GM18519 (cell line): ENCODE results near the gene MAPK6.

Experiments
- ATAC-seq: cut with Tn5 transposase; IDR thresholded peaks from one replicate; pipeline ENCODE4 v1.9.1; 2021; ENCODE audit warnings: mild to moderate bottlenecking, moderate library complexity; ENCODE audit not compliant: unreplicated experiment, low FRiP score

Gene MAPK6

DNA sequence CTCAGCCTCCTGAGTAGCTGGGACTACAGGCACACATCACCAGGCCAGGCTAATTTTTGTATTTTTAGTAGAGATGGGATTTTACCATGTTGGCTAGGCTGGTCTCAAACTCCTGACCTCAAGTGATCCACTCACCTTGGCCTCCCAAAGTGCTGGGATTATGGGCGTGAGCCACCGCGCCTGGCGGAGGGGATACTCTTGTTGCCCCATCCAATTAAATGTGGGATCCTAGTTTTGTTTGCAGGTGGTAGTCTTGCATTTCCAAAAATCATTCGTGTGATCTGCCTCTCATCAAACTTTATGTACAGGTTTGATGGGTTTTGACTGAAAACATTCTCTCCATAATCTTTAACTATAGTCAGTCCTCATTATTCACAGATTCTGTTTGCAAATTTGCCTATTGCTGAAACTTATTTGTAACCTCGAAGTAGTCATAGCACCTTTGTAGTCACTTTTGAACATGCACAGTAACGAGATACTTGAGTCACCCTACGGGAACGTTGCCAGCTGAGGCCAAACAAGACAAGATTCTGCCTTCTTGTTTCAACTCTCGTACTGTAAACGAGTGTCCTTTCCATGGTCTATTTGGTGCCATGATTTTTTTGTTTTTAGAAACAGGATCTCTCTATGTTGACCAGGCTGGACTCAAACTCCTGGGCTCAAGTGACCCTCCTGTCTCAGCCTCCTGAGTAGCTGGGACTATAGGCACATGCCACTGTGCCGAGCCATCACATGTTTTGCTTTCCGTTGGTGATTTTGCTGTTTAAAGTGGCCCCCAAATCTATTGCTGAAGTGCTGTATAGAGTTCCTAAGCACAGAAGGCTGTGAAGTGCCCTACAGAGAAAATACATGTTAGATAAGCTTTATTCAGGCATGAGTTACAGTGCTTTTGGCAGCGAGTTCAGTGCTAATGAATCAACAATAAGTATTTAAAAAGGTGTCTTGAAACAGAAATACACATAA is 8.1 kb upstream of the MAPK6 start:
- ATAC-seq = no peak

DNA sequence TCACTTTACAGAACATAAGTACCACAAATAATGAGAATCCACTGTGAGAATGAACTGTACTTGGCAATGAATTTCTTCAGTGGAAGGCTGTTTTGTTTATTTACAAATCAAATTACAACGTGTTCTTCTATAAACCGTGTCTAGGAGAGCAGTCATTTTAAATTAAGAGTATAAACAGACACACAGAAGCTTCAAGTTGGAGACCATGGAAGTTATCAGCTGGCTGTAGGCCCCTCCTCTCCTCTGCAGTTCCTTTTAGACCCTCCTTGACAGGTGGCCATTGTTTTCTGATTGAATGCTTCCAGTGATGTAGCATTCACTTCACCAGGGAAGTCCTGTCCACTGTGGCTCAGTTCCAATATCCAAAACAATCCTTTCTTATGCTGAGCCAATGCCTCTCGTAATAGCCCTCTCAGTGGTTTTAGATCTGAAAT is 7.3 kb upstream of the MAPK6 start:
- no peak for ATAC-seq

DNA sequence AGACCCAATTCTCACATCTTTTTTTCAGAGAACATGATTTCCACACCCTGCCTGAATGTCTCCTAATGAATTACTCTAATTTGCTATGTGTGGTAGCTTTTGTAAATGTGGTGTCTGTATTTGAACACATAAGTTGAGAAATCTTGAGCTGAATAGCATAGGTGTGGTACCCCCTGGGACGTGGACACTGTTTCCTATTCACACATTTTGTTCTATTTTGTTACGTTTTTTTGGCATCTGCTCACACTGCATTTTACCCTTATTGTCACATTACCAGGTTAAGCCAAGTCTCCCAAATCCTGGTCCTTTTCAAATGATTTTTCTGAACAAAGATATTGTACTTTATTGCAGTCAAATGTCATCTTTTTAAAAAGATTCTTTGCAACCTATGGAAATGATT is 6.8 kb upstream of the MAPK6 start:
- no peak for ATAC-seq

DNA sequence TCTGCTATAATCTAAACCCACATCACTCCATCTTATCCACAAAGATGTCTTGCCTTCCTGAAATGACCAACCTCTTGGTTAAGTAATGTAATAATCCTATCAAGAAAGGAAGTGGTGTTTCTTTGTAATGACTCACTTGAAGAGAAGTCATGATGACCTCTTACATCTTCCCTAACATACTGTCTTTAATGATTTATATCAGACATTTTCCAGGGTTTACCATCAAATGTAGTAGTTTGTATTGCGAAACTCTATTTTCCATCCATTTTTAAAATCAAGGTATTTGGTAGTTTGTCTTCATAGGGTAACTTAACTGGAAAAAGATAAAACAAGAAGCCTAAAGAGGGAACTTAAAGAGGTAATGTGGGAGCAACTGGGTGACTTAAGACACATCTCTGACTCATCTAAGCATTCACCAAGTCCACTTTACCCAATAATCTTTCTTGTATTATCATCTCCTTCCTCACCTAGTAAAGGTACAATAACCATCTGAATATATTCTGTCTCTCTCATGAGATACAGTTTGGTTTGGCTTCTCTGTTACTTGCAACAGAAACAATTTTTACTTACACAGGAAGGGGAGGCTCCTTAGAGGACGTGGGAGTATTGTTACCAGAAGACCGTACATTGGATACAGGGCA is 5.7 kb upstream of the MAPK6 start:
- peak; percentile 33 for ATAC-seq

DNA sequence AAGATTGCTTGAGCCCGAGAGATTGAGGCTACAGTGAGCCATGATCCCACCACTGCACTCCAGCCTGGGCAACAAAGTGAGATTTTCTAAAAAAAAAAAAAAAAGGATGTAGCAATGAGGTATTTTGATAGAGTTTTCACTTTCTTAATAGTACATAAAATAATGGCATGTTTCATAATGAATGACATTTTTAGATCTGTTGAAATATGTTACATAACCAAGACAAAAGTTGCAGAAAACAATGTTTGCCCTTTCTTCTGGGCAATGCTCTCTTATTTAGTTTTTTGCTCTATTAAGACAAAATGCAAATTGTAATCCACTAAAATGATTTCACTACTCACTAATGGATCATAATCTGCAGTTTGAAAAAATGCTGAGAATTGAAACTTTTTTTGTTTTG is 4.4 kb upstream of the MAPK6 start:
- ATAC-seq = no peak

DNA sequence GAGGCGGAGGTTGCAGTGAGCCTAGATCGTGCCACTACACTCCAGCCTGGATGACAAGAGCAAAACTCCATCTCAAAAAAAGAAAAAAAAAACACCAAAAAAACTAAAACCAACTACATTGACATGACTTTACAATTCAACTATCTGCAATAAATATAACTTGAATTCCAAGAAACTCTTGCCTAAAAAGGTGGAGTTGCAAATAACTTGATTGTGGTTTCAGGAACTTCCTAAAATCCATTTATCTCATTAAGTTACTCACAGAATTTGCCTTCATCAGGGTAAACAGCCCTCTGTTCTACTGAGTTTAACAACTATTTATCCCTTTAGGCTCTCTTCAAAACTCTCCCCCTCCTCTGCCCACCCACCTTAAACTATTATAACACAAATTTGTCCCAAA is 2.7 kb upstream of the MAPK6 start:
- ATAC-seq = no peak

DNA sequence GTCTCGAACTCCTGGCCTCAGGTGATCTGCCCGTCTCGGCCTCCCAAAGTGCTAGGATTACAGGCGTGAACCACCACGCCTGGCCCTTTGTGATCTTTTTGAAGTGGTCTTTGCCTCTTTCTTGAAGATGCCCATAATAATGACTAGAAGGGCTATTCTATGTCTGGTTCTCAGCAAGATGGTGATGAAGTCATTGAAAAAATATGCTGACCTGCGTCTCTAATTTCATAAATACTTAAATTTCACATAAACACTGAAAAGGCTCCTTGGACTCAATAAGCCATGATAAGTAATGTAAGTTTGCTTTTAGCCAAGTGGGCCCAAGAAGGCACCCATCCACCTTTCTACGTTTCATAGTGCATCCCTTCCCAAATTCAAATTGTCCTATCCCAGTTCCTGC is 775 bp upstream of the MAPK6 start:
- no peak for ATAC-seq

DNA sequence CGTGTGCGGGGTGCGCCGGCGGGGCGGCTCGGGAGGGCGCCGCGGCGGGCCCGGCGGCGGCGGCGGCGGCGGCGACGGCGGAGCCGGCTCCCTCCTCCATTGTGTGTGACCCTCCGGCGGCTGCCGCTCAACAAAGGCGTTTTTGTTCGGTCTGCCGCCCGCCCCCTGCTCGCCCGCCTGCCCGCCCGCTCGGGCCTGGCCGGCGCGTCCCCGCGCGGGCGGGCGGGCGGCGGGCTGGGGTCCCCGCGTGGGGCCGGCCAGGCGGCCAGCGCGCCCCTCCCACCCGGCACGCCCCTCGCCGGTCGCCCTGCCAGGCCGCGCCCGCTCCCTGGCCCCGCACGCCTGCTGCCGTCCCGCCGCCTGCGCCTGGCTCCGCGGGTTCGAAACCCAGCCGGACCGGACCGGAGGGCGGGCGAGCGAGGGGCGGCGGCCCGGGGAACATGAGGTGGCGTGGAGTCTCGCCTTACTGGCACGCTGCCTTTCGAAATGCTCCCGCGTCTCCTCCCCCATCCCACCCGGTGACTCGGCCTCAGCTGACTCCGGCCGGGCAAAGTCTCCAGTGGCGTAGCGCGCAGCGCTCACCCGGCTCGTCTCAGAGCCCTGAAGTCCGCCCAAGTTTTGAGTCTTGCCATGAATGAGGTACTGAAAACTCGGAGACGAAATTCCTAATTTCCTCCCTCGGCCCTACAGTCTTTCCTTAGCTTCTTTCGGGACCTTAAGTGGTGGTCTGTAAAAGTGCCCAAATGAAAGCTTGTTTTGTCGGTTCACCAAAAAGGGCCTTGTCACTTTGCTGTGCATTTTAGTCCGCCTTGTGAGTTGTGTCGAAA is 588 bp downstream of the MAPK6 start:
- peak; percentile 38 for ATAC-seq

DNA sequence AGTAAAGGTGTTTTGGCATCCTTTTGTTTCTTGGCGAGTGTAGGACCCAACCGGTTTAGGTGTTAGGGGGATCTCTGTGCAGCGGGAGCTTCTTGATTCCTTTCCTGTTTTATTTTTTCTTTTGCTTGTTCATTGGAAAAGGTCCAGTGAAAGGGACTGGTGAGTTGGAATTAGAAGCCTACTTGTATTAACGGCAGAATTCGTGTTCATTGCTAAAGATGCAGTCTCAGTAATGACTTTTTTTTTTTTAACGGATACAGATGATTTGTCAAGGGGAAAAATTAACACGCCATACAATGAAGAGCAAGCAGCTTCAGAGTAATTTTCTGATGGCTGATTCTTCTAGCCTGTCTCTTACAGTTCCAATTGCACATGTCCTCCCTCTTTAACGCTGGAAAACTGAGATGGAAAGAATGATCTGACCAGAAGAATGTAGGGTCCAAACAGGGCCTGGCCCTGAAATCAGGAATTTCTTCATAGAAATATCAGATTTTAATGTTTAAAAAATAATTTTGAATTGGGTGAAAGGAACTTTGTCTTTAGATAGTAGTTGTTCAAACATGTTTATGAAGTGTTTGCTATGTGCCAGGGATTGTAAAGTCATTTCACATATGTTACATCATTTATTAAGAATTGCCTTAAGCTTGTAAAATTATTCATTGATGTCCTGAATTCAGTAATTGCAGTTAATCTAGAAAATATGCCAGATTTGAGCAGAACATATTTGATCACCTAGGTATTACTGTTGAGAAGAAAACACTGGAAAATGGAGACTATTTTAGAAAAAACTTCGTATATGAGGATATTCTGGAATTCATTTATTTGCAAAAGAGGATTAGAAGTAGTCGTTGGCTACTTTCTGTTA is 1.4 kb downstream of the MAPK6 start:
- ATAC-seq = no peak

DNA sequence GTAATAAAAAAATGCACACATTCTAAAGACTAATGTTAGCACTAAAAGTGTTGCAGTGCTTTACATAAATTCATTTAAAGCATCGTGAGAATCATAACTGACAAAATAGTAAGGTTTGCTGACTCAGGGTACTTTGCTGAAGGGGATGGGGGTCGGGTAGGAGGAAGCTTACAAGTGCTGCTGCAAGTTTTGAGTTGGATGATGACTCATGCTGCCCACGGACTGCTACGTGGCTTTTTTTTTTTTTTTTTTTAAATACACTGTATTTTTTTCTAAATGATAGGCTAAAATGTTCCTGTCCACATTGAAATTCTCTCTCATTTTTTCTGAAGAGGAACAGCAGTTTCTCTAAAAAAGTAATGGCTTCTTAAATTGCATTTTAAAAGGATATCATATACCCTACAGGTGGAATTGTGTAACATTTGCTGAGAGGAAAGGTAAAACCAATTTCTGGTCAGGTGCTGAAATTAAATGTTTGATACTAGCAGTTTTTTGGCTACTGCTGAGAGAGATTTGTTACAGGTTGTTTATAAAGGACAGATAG is 2.2 kb downstream of the MAPK6 start:
- no peak for ATAC-seq

DNA sequence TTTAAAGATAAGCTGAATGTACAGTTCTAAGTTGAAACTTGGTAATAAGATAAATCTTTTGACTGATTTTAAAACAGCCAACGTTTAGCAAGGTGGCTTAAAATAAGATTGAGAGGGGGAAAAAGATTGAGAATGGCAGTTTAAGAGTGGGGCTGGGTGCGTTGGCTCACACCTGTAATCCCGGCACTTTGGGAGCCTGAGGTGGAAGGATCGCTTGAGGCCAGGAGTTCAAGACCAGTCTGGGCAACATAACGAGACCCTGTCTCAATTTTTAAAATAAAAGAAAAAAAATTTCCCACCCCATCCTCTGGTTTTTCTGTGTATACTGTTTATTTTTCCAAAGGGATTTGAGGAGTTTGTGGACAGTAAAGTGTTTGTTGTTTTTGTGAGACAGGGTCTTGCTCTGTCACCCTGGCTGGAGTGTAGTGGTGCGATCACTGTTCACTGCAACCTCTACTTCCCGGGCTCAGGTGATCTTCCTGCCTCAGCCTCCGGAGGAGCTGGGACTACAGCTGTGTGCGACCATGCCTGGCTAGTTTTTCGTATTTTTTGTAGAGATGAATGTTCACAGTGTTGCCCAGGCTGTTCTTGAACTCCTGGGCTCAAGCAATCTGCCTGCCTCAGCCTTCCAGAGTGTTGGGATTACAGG is 3.0 kb downstream of the MAPK6 start:
- no peak for ATAC-seq

DNA sequence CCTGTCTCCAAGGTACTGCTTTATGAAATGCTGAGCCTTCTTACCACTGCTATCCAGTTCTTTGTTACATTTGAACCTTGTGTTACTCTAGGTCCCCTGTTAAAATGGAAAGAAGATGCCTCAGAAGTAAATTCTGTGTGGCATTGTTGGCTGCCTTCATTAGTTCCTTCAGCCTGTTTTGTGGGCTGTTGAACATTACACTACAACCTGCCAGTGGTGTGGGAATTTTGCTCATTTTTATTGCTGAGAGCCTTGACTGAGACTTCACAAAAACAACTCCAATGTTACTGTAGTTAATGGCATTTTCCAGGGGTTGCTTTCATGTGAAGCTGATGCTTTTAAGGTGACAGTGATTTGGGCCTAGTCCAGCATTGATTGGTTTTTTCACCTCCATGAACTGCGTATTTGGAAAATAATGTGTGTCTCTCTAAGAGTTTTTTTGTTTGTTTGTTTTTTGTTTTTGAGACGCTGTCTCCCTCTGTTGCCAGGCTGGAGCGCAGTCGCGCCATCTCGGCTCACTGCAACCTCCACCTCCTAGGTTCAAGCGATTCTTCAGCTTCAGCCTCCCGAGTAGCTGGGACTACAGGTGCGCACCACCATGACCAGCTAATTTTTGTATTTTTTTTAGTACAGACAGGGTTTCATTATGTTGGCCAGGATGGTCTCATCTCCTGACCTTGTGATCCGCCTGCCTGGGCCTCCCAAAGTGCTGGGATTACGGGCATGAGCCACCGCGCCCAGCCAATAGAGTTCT is 4.3 kb downstream of the MAPK6 start:
- no peak for ATAC-seq

DNA sequence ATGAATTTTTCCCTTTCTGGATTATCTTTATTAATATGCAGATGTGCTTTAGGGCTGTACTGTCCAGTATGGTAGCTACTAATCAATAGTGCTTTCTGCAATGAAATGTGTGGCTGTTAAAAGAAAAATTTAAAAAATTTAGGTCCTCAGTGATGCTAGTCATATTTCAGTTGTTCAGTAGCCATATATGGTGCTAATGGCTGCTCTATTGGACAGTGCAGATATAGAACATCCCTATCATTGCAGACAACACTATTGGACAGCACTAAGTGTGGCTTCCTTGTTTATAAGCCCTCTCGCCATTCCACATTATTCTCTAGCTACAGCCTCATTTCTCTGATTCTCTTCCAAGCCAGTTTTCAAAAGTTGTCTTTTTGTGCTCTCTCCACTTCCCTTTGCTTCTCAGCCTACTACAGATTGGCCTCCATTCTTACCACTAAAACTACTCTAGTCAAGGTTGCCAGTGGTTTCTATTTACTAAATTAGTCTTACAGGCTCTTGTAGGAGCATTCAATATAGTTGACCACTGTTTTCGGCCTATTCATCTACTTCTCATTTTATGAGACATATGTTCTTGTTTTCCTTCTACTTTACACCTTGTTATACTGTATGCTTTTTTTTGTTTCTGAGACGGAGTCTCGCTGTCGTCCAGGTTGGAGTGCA is 9.5 kb downstream of the MAPK6 start:
- no peak for ATAC-seq

DNA sequence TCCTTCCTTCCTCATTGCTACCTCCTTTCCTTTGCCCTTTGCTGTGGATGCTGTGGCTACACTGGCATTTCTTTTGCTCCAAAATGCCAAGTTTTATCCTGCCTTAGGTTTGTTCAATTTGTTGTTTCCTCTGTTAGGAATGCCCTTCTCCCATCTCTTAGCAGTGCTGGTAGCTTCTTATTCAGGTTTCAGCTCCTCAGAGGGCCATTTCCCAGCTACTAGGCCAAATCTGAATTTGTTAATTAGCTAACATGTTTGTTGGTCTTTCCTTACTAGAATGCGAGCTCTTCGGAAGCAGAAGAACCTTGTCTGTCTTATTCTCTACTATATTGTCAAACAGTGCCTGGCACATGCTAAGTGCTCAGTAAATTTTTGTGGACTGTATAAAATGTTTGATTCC is 11.0 kb downstream of the MAPK6 start:
- no peak for ATAC-seq

DNA sequence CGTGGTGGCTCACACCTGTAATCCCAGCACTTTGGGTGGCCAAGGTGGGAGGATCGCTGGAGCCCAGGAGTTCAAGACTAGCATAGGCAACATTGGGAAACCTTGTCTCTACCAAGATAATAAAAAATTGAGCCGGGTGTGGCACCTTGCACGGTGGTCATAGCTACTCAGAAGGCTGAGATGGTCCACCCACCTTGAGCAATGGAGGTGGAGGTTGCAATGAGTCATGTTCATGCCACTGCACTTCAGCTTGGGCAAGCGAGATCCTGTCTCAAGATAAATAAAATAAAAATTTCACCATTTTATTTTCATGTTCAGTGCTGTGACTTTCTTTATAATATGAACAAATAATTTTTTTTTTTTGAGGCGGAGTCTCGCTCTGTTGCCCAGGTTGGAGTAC is 12.5 kb downstream of the MAPK6 start:
- ATAC-seq = no peak

DNA sequence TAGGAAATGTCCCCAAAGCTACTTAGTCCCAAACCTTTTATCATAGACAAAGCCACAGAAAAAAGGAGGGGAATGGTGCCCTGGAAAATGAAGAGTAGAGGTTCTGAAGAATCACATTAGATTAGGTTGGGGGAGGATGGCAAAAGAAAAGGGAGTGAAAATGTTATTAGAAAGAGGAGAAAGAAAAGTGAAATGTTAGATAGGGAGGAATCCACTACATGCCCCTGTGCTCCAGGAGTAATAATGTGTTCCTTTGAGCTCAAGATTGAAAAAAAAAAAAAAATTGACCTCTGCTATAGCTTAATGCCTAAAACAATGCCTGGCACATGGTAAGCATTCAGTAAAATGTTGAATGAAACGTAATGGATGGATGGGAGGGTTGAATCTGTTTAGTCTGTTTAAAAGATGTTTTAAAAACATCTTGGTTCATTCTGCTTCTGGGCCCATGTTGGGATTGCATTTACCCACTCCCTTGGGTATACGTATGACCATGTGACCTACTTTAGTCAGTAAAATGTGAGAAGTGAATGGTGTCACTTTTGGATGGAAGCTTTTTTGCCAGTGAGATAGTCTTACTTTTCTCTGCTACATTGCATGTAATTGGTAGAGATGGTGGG is 19.0 kb downstream of the MAPK6 start:
- ATAC-seq = no peak

DNA sequence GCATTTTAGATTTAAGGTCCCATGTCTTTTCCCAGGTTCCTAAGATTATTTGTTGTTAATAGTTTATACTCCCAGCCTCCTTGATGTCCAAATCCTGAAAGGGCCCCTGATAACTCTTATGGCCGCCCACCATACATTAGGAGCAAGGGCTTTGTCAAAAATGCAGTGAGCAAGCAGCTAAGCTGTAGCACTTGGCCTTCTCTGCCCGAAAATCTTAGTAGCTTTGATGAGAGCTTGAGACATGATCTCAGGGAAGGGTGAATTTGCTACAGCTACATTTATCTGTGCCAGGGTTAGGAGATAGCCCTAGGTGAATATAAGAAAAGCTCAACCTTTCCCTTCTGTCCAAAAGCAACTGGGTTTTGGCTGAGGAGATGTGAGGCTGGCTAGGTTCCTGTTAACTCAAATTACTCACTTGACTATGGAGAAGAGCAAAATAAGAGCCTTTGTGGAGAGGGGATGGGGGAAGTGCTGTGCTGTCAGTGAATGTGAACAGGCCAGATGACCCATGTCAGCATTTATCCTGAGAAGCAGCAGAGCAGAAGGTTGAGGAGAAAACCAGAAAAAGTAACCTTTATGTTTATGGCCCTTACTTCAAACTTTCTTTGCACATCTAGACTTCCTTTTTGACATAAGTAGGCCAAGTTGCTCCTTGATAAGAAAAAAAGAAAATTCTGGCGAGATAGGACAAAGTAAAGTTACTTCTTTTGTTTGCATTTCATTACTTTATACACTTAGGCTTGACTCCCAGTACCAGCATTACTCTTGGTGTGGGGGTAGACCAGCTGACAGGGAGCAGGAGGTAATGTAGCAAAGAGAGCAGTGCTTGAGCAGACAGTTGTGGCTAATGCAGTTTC is 21.1 kb downstream of the MAPK6 start:
- ATAC-seq = no peak
